T1000 (cell line): ENCODE data around the gene MXD3.
"Not testable (repeated sequence)": the region's sequence is repeated elsewhere in the genome, so short reads cannot be mapped to it uniquely, and the experiment has no call there.

Experiments used
- DNase-seq: peaks from one replicate; lab custom pipeline; 2025; ENCODE audit warnings: mixed read lengths; lab: John Stamatoyannopoulos, UW

The MXD3 gene

DNA sequence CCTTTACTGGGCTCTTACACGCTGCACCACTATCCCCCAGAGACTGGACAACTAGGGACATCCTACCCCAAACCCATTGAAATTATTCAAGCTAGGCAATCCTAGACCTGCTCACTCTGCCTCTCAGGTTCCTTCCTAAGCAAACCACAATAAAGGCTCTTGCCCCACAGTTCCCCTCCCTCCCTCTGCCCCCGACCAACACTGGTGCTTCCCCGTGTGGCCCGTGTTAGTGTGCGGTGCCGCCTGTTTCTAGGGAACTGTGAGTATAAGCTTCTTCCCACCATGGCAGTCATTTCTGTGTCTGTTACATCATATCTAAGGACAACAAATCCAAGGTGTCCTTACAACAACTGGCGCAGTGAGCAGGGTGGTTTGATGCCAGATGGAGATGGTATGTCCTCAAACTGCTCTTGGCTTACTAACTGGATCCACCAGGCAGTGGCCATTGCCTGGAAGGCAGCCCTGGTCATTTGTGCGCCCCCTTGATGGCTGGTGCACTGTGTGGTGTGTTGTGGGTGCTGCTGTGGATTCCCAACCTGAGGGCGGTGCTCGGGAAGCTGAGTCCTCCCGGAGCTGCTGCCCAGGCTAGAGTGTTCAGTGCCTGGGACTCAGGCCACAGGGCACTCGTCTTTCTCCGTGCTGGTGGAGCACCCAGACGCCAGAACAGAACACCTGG lies 8.4 kb upstream of the MXD3 start:
- no peak for DNase-seq

DNA sequence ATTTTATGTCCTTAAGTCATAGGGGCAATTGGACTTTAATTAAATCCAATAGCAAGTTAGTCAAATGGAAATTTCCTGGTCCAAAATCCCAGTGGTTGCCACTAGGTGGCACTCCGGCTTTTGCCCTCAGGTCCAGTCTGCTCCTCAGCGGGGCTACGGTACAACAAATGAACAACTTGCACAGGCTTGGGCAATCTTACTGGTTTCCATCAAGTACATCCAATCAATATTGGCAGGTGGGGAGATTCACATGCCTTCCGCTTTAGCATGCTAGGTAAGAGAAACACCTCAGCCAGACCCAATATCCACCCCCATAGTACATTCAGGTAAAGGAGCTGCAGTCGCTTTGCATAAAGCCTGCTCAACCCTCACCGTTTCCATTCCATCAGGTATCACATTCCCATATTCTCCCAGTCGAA lies 6.3 kb upstream of the MXD3 start:
- peak; percentile 37 for DNase-seq

DNA sequence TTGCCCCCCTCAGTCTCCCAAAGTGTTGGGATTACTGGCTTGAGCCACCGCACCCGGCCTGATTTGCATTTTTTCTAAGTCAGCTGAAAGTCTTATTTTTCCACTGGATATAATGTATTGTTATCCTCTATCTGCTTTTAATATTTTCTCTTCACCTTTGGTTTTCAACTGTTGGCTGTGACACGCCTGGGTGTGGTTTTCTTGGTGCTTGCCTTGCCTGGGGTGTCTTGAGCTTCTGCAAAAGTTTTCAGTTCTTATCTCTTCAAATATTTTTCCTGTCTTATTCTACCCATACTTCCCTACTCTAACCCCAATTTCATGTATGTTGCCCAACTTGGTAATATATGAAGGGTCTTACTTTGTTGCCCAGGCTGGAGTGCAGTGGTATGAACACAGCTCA lies 4.3 kb upstream of the MXD3 start:
- no peak for DNase-seq

DNA sequence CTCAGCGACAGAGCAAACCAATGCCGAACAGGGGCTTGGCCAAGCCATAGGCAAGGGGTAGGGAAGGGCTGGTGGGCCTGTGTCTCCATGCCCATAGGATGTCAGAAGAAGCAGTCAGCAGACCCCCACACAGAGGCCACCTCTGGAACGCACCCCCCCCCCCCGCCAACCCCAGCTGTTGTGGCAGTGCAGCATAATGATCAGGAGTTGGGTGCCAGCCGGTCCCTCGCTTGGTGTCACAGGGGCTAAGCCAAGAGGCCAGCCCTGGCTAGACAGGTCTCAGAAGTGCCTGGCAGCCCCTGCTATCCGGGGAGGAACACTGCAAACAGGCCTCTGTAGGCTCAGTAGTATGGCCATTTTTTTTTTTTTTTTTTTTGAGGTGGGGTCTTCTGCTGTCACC lies 3.7 kb upstream of the MXD3 start:
- DNase-seq, result no peak

DNA sequence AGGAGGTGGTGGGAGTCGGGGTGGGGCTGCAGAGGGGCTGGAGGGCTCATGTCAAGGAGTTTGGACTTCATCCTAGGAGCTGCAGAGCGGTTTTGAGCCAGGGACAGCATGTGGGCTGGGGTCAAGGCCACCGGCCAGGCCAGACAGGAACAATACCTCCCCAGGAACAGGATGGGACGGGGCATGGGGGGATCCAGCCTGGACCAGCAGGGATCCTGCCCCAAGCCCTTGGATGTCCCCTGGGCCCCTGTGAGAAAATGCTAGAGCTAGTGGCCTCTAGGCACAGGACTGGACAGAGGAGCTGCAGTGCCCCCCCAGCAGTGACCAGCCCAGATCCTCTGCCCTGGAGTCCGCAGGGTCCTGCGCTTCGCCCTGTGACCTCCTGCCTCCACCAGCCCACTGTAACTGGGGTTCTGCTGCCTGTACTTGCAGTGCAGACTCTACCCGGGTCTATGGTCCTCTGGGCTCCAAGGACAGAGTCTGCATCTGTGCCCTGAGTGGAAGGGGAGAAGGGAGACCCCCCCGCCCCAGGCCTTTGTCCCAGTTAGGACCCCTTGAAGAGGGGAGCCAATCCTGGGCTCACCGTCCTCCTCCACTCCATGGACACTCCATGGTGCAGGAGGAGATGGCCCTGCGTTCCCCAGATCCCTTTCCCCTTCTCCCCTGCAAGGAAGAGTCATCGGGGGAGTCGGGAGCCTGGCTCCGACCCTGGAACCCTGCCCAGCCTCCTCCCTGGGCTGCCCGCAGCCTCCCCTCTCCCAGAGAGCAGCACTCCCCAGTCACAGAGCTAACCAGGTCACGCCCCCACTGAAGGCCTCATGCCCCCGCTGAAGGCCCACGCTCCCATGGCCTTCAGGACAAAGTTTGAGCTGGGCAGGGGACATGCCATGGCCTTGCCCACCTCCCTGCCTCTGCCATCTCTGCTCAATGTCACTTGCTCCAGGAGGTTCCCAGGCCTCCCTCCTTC lies 3.0 kb upstream of the MXD3 start:
- no peak for DNase-seq

DNA sequence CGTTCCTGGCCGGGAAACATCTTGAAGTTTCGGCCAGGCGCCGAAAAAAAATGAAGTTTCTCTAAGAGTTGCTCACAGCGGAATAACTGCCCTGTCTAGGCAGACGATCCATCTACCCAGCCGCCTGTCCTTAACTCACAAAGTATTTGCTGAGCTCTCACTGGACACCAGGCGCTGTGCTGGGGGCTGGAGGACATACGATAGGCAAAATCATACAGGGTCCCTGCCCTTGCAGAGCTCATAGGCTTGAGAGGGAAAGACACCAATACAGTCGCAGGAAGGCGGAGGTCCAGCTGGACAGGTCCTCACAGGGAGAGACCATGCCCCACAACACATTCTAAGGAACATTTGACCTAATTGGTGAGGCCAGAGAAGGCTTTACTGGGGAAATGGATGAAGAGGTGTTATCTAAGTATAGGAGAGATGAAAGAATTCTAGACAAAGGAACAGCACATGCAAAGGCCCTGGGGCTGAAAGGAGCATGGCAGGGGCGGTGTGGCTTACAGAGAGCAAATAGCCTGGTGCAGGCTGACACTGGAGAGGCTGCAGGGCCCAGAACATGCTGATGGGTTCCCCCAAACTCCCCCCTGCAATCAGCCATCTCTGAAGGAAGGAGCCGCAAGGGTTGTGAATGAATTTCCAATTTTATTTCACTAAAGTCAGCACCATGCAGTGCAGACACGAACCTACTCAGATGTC lies 2.0 kb upstream of the MXD3 start:
- no peak for DNase-seq

DNA sequence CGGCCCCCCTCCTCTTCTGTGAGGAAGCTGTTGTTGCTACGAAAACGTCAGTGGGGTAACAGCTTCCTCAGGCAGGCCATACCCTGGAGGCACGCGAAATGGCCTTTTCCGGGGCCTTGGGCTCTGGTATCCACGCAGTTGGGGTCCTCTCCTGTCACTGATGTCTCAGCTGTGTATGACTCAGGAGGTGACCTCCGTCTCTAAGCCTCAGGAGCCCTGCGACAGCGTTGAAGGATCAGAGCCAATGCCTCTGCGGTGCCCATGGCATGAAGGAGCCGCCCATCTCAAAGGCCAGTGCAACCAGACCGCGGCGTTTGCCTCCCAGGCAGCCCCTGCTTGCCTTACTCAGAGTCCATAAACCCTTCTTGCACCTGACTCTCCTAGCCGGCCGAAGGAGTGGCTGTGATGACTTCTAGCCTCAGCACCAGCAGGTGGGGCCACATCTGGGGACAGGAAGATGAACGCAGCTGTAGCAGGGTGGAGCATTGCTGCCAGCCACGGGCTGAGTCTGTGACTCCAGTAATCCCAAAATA lies 1.0 kb upstream of the MXD3 start:
- peak; percentile 54 for DNase-seq

DNA sequence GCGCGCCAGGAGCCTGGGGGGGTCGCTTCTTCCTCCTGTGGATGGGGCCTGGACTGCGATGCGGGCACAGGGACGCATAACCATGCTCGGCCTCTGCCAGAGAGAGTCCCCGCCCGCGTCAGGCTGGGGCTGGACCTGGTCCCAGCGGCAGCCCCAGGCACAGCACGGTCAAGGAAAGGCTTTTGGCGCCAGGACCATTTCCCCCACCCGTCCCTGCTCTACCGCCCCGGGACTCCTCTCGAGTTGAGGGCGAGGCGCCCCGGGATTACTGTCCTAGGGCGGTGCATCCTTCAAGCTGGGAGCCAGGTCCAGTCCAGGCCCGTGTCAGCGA lies 341 bp downstream of the MXD3 start:
- DNase-seq, result no peak

DNA sequence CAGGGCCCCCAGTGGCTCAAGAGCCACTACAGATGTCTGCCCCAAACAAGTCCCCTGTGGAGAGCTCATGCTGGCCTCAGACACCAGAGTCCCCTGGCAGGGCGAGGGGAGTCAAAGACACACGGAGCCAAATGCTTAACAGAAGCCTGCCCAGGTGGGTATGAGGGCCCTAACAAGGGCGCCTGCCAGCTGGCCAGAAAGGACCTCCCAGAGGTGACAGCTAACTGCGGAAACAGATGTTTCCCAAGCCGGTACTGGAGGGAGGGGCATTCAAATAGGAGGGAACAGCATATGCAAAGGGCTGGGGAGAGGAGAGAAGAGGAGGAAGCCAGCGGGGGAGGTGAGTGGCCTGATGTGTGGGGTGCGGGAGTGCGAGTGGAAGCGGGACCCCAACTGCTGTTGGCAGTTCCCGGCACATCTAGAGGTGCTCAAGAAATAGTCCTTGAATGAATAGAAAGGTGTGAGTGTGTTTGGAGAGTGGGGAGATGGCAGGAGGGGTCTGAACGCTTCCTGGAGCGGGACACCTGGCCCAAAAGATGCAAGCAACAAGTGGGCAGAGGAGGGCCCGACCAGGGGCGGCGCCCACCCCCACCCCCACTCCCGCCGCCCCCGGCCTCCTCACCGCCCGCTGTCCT lies 824 bp downstream of the MXD3 start:
- no peak for DNase-seq

DNA sequence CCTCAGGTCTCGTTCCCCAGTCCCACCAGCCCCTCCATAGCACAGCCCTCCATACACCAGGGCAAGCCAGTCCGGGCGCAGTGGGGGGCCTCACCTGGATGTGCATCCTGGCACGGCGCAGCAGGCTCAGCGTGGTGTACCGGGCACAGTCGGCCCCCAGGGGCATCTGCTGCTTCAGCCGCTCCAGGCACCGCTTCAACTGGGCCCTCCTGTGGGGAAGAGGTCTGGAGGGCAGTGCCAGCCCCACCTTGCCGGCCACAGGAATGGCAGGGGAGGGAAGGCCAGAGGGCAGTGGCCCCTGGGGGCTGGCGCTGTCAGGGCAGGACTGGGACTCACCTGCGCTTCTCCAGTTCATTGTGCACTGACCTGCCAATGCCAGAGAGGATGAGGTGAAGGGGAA lies 1.4 kb downstream of the MXD3 start:
- DNase-seq, result no peak

DNA sequence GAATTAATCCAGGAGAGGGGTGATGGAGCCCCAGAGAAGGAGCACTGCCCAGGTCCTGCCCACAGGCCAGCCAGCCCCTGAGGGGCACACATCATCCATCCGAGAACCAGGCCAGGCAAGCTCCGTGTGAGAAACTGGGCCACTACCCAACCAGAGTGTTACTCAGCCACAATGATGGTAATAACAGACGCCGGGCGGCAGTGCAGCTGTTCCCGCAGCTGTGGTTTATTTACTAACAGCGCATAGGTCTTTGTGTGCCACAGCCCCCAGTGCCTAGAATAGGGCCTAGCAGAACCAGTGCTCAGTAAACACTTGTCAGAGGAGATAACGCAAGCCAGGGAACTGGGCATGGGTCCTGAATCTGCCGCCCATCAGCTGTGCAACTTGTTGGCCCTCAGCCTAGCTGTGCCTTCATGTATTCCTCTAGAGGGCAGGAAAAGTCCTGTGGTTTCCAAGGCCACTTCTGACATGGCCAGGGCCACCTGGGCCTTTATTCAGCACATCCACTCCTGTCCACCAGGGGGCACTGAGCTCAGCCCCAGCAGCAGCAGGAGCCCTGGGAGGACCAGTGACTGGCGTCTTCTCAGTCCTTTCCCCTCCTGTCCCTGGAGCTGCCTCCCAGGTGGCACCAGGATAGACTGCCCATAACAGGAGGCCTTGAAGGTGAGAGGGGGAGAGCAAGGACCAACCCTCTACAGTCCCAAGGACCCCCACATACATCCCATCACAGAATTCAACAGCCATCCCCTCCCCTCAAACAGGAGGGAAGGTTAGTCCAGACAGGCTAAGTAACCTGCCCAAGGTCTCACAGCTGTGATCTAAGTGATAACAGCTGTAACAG lies 2.1 kb downstream of the MXD3 start:
- DNase-seq, result peak; percentile 49

DNA sequence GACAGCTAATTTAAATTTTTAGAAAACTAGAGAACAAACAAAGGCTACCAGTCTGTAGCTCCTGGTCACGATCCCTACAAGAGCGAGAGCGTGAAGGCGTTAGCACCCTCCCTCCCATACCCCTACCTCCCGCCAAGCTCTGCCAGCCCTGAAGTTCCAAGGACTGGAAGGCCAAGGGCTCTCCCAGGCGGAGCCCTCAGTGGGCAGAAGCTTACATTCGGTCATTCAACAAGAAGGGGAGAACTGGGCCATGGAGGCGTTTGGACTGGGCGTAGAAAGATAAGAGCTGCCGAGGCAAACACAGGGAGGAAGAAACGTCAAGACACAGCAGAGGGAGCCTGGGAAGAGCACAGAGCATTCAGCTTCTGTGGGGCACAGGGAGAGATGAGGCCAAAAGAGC lies 3.0 kb downstream of the MXD3 start:
- DNase-seq, result no peak

DNA sequence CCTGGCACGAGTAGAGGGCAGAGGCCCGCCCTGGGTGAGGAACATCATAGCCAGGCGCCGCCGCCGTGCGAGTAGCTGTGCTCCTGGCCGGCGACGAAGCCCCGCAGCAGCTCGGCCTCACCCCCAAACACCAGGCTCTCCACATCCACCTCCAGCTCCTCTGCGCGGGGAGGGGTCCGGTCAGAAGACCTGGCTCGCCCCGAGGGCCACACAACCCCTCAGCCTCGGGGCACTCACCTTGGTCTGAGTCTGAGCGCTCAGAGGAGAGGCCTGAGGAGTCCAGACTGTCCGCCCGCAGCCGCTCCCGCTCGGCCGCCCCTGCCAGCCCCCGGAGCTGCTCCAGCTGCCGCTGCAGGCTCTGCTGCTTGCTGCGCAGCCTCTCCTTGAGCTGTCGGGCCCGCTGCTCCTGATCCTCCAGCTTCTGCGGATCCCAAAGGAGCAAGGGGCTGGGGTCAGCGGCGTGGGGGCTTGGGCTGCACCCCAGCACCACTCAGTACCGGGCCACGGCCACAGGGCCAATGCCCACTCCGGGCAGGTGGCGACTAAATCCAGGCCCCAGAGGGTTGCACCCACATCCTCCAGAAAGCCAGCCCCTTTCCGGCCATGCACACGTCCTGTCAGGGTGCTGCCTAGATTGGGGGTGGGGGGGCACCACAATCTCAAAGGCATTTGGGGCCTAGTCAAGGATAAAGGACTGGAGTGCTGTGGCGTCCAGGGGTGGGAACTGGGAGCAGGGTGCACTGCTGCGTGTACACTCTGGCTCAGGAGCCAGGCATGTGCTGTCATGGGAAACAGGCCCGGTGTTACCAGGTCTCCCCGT lies 3.9 kb downstream of the MXD3 start:
- DNase-seq, result no peak

DNA sequence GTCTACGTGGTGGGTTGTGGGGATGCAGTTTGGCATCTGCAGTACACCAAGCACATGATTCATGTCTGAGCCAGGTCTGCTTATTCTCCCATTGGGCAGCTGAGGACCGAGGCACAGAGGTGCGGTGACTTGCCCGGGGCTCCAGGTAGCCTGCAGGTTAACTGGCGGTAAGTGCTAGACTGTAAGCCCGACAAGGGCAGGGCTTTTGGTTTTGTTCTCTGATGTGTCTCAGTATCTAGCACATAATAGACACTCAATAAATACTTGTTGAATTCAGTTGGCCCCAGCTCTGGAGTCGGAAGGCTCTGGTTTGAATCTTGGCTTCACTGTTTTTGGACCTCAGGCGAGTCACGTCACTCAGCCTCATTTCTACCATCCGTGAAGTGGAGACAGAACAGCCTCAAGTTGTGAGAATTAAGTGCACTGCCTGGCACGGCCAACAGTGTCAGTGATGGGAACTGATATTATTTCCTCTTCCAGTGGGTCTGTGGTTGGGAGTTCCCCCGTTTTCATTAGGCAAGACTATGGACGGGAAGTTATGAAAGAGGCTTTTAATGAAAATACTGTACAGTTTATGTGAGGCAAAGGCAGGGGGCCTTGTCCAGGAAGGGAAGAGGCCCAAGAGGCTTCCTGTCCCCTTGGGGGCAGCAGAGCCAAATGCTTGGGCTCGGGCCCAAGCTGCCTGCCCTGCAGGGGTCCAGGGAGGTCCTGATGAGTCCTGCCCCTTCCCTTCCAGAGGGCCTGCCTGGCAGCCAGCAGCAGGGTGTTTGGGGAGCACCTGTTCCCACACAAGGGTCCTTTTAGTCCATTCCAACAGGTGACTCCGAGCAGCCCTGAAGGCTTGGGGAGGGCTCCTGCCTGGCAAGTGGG lies 4.8 kb downstream of the MXD3 start:
- no peak for DNase-seq

DNA sequence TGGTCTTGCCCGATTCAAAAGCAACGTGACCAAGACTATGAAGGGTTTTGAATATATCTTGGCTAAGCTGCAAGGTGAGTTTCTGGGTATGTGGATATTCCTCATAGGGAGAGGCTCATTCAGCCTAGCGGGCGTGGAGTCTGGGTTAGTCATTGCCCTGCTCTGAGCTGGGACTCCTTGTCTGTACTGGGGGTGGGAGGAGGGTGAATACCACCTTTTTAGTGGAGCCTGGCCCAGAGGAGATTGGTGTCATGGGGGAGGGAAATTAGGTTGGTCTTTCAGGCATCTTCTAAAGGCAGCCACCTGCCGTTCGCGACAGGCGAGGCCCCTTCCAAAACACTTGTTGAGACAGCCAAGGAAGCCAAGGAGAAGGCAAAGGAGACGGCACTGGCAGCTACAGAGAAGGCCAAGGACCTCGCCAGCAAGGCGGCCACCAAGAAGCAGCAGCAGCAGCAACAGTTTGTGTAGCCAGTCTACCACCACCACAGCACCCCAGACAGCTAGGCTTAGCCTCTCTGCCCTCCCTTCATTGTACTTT lies 5.5 kb downstream of the MXD3 start:
- not testable (repeated sequence) for DNase-seq

DNA sequence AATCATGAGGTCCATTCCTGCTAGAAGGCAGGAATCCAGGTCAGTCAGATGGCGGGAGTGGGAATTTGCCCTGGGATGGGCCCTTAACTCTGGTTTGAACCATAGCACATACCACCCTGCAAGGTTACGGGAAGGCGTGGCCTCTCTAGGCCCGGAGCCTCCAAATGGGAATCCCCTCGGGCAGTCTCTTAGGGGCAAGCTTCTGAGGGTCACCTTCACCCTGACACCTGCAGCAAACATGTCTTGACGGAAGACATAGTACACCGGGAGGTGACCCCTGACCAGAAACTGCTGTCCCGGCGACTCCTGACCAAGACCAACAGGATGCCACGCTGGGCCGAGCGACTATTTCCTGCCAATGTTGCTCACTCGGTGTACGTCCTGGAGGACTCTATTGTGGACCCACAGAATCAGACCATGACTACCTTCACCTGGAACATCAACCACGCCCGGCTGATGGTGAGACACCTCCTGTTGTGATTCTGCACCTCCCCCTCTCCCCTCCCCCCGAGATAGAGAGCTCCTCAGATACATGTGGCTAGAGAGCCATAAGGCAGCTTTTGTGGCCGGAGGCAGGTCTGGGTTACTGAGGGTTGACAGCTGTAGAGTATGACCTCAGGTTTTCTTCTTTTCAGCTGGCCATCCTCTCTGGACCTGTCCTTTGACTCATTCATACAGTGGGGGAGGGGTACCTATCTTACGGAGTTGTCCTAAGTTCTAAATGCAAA lies 7.1 kb downstream of the MXD3 start:
- no peak for DNase-seq

DNA sequence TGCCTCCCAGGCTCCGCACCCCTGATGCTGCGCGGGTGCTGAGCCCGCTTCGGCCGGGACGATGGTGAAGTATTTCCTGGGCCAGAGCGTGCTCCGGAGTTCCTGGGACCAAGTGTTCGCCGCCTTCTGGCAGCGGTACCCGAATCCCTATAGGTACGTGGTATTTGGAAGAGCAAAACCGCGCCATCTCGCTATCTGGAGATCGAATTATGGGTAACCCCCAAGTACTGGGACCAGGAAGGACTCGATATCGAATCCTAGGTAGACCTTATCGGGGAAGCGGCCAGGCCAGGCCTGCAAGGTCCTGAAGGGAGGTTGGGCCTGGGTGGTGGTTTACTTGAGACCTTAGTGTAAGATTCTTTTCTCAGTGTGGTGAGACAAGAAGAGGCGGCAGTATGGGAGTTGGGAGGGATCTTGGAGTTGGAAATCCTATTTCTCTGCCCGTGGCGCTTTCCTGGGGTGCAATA lies 7.7 kb downstream of the MXD3 start:
- peak; percentile 10 for DNase-seq
